Endothelial cell of umbilical vein (primary cell): ENCODE results near the gene PBOV1. TPM values are rescaled to one million over a fixed set of nuclear protein-coding genes. Genes with fewer than 3 reads are reported as not detected.

Experiments used
- BruUV-seq: library from RNA; stranded (reverse); fragments of 400-500 nt; replicated peaks from 2 replicates; lab custom pipeline; 2021; lab: Mats Ljungman, UMichigan
- CTCF ChIA-PET: fragments of 300-600, 350-600 bp; sonication (Branson Sonifier 250); formaldehyde crosslinking; loops from one replicate; lab custom pipeline; 2021; ENCODE audit warnings: antibody characterized with exemption, inconsistent platforms; lab: Charles Lee
- POLR2A ChIA-PET: fragments of 300-600, 350-600 bp; sonication (Branson Sonifier 250); formaldehyde crosslinking; loops from one replicate; lab custom pipeline; 2021; ENCODE audit warnings: antibody characterized with exemption, inconsistent platforms; lab: Charles Lee
- DNase-seq: peaks from one replicate; pipeline ENCODE4 v3.0.0-alpha.2; 2011; ENCODE audit warnings: low read depth, low spot score
- FAIRE-seq: peaks from 2 replicates; lab custom pipeline; 2011; peaks lifted over from hg19 to GRCh38; lab: Jason Lieb, UNC
- H2AFZ ChIP-seq: 2 replicates; pipeline ENCODE4 v1.6.0; 2012; ENCODE audit warnings: low read depth, low read length, control low read depth, inconsistent platforms
- H3K27ac ChIP-seq: 2 replicates; pipeline ENCODE4 v1.5.1; 2011; ENCODE audit warnings: low read depth, mild to moderate bottlenecking, control low read depth, low read length, moderate library complexity; ENCODE audit not compliant: insufficient read depth
- H3K27me3 ChIP-seq, 2 experiments: 2 replicates each; pipeline versions ENCODE4 v1.6.0 to v1.6.1; 2011; ENCODE audit warnings: low read length in 2 of 2, mixed read lengths in 1 of 2; ENCODE audit not compliant: control insufficient read depth in 2 of 2, insufficient read depth in 2 of 2
- H3K36me3 ChIP-seq, 2 experiments: 2 replicates in 1 of 2; 3 replicates in 1 of 2; pipeline ENCODE4 v1.5.1; 2011; ENCODE audit warnings: low read length in 2 of 2, mild to moderate bottlenecking in 1 of 2, moderate library complexity in 1 of 2; ENCODE audit not compliant: control insufficient read depth in 2 of 2, insufficient read depth in 2 of 2; ENCODE audit errors: extremely low read depth in 1 of 2
- H3K4me1 ChIP-seq: 3 replicates; pipeline ENCODE4 v1.5.1; 2011; ENCODE audit warnings: mild to moderate bottlenecking, low read length; ENCODE audit not compliant: control insufficient read depth, insufficient read depth; ENCODE audit errors: extremely low read depth
- H3K4me2 ChIP-seq: 2 replicates; pipeline ENCODE4 v1.6.1; 2011; ENCODE audit warnings: low read length, control low read depth, mixed read lengths; ENCODE audit not compliant: insufficient read depth
- H3K4me3 ChIP-seq, 3 experiments: fragments of 200-600 bp in 1 of 3; sonication (generic), shearing (Covaris generic) in 1 of 3; replicated peaks in 1 of 3; 2 replicates each; pipeline ENCODE4 v1.5.1; 2011 to 2016; ENCODE audit warnings: control low read depth in 3 of 3, low read length in 3 of 3, mild to moderate bottlenecking in 2 of 3, inconsistent platforms in 1 of 3, low read depth in 1 of 3, moderate library complexity in 1 of 3; ENCODE audit not compliant: insufficient read depth in 1 of 3
- H3K79me2 ChIP-seq: 2 replicates; pipeline ENCODE4 v1.6.0; 2012; ENCODE audit warnings: low read length, inconsistent platforms; ENCODE audit not compliant: control insufficient read depth, insufficient read depth
- H3K9ac ChIP-seq: replicated peaks from 2 replicates; pipeline ENCODE3; 2011; ENCODE audit warnings: low read length, control low read depth; ENCODE audit not compliant: insufficient read depth; ENCODE audit errors: extremely low read depth
- H3K9me1 ChIP-seq: replicated peaks from 3 replicates; pipeline ENCODE4 v1.6.0; 2011; ENCODE audit warnings: mild to moderate bottlenecking, low read length; ENCODE audit not compliant: control insufficient read depth, insufficient read depth; ENCODE audit errors: extremely low read depth
- H3K9me3 ChIP-seq: replicated peaks from 2 replicates; pipeline ENCODE4 v1.5.1; 2012; ENCODE audit warnings: low read length, inconsistent platforms; ENCODE audit not compliant: control insufficient read depth, insufficient read depth
- H4K20me1 ChIP-seq: replicated peaks from 2 replicates; pipeline ENCODE3; 2011; ENCODE audit warnings: mild to moderate bottlenecking, low read length; ENCODE audit not compliant: control insufficient read depth, insufficient read depth; ENCODE audit errors: extremely low read depth
- CTCF ChIP-seq, 2 donors: IDR thresholded peaks; 1 replicate in 1 of 2; 2 replicates in 1 of 2; pipeline ENCODE4 v1.5.1; 2011; ENCODE audit warnings: low read length in 2 of 2, mild to moderate bottlenecking in 2 of 2, moderate library complexity in 2 of 2, control low read depth in 1 of 2, inconsistent platforms in 1 of 2, low read depth in 1 of 2; ENCODE audit not compliant: insufficient read depth in 1 of 2; ENCODE audit errors: extremely low read depth in 1 of 2
- EZH2 ChIP-seq: IDR thresholded peaks from 2 replicates; pipeline ENCODE4 v1.6.1; 2012; ENCODE audit warnings: borderline replicate concordance, low read depth, mild to moderate bottlenecking, moderate library complexity, low read length, inconsistent platforms; ENCODE audit not compliant: severe bottlenecking
- FOS ChIP-seq: IDR thresholded peaks from 2 replicates; pipeline ENCODE4 v1.6.1; 2011; ENCODE audit warnings: mild to moderate bottlenecking, low read length, moderate library complexity, borderline replicate concordance; ENCODE audit not compliant: insufficient read depth
- GATA2 ChIP-seq: IDR thresholded peaks from 2 replicates; pipeline ENCODE4 v1.7.0; 2011; ENCODE audit warnings: low read depth, mild to moderate bottlenecking, moderate library complexity, mixed read lengths, low read length; ENCODE audit not compliant: insufficient read length, insufficient read depth
- JUN ChIP-seq: IDR thresholded peaks from 2 replicates; pipeline ENCODE4 v1.6.1; 2011; ENCODE audit warnings: borderline replicate concordance, low read depth; ENCODE audit not compliant: insufficient read length, insufficient read depth
- MAX ChIP-seq: IDR thresholded peaks from 2 replicates; pipeline ENCODE4 v1.6.1; 2011; ENCODE audit not compliant: insufficient read depth, insufficient read length
- MYC ChIP-seq: IDR thresholded peaks from one replicate; pipeline ENCODE4 v1.6.1; 2011; ENCODE audit warnings: mild to moderate bottlenecking, low read depth, low read length
- POLR2A ChIP-seq: IDR thresholded peaks from 2 replicates; pipeline ENCODE4 v1.6.1; 2012; ENCODE audit warnings: low read depth, mild to moderate bottlenecking, control low read depth, low read length
- POLR2AphosphoS5 ChIP-seq: IDR thresholded peaks from 2 replicates; pipeline ENCODE4 v1.6.1; 2012; ENCODE audit warnings: low read depth, mild to moderate bottlenecking, control low read depth, low read length, moderate library complexity; ENCODE audit not compliant: insufficient read depth
- dilution Hi-C: fragments of 300-500 bp; cut with MboI; formaldehyde crosslinking; loops from one replicate; pipeline ENCODE4 v1.15.0; 2019; ENCODE audit warnings: low sequenced_read_pairs; ENCODE audit not compliant: extremely low pct_ligation_motif_present
- intact Hi-C: fragments of 100-400 bp; cut with micrococcal nuclease; formaldehyde crosslinking; loops from one replicate; pipeline ENCODE4 v1.10.0; 2022
- polyA plus RNA-seq, 4 experiments: library from polyadenylated mRNA; depleted of rRNA in 3 of 4; stranded (reverse) in 3 of 4; unstranded in 1 of 4; fragments of >200 nt; gene quantifications; 2 replicates each; pipeline versions ENCODE4 v1.2.1 to v1.2.3, GENCODE V29; 2011 to 2012; ENCODE audit warnings: missing spikeins in 1 of 4
- total RNA-seq: library from RNA; stranded (reverse); gene quantifications from 2 replicates; pipeline ENCODE4 v1.2.3, GENCODE V29; 2021

Gene PBOV1
- total and polyA plus RNA-seq, 2 donors (not counting 3 experiments of a cell fraction or from before 2014, with no cell fraction given), result not detected

GRCh38 chr6:138255443-138255842 is 37.2 kb upstream of the PBOV1 start:
- no peak overlapping the region for H3K4me2 ChIP-seq
- BruUV-seq, result no TSS peak
- no peak overlapping the region for H3K27ac ChIP-seq
- intact Hi-C loops, result no loop called here
- TF ChIP-seq MYC, result no peak
- TF ChIP-seq GATA2, result no peak
- no peak for TF ChIP-seq MAX
- no peak for TF ChIP-seq POLR2A
- no peak for TF ChIP-seq CTCF (IDR thresholded peaks at IDR 0.05; ENCODE audit: extremely low read depth in 1 of 2, insufficient read depth in 1 of 2, low read depth in 1 of 2, low read length in 2 of 2)
- no peak for TF ChIP-seq FOS
- no peak for TF ChIP-seq EZH2
- no peak for TF ChIP-seq JUN
- no peak for TF ChIP-seq POLR2AphosphoS5
- no peaks in the 10 kb centered on the region for H3K79me2 ChIP-seq
- H3K9ac ChIP-seq, result no peak overlapping the region
- dilution Hi-C loops, result no loop called here
- H3K9me3 ChIP-seq, result no peaks in the 10 kb centered on the region
- no peak for DNase-seq
- ChIA-PET CTCF (no interaction called here), POLR2A (no interaction called here)
- no peaks in the 10 kb centered on the region for H3K27me3 ChIP-seq
- no peaks in the 10 kb centered on the region for H3K36me3 ChIP-seq
- FAIRE-seq, result no peak
- H3K4me3 ChIP-seq, result no peak overlapping the region
- H3K9me1 ChIP-seq, result no peaks in the 10 kb centered on the region
- no peaks in the 10 kb centered on the region for H3K4me1 ChIP-seq
- H4K20me1 ChIP-seq, result no peaks in the 10 kb centered on the region
- H2AFZ ChIP-seq, result no peak overlapping the region
